PC-9 (cell line): Measurements from ENCODE around the gene FUT8. TPM values are rescaled to one million over a fixed set of nuclear protein-coding genes. Genes with fewer than 3 reads are reported as not detected.
A peak's percentile ranks its signal among the peaks of the same experiment; 100 is the strongest.
"Not testable (repeated sequence)": the region's sequence is repeated elsewhere in the genome, so short reads cannot be mapped to it uniquely, and the experiment has no call there.

Source experiments
- BruUV-seq: library from RNA; stranded (reverse); fragments of 400-500 nt; replicated peaks from 2 replicates; lab custom pipeline; 2021; lab: Mats Ljungman, UMichigan
- CTCF ChIA-PET: fragments of 300-600 bp; sonication (Branson Sonifier 250); formaldehyde crosslinking; loops from one replicate; lab custom pipeline; 2022; ENCODE audit warnings: antibody characterized with exemption; lab: Charles Lee
- POLR2A ChIA-PET: fragments of 300-600 bp; sonication (Branson Sonifier 250); formaldehyde crosslinking; loops from one replicate; lab custom pipeline; 2022; ENCODE audit warnings: antibody characterized with exemption; ENCODE audit not compliant: unreplicated experiment; lab: Charles Lee
- DNase-seq, 2 experiments: peaks; one replicate each; pipeline versions ENCODE4 v3.0.0 to v3.0.0-alpha.2; 2015 to 2022; ENCODE audit warnings: mixed read lengths in 1 of 2
- H2AFZ ChIP-seq: fragments of 200-600 bp; sonication (generic); 2 replicates; pipeline ENCODE4 v1.8.1; 2017; ENCODE audit warnings: antibody characterized with exemption
- H3F3A ChIP-seq: fragments of 200-600 bp; sonication (generic); 2 replicates; pipeline ENCODE4 v1.8.1; 2017; ENCODE audit warnings: antibody characterized with exemption, mild to moderate bottlenecking, low read depth; ENCODE audit not compliant: insufficient read depth
- H3K27ac ChIP-seq: fragments of 200-600 bp; sonication (generic); 2 replicates; pipeline ENCODE4 v1.6.1; 2016; ENCODE audit warnings: mixed run types
- H3K27me3 ChIP-seq: fragments of 200-600 bp; sonication (generic); 2 replicates; pipeline ENCODE4 v1.6.1; 2016; ENCODE audit warnings: low read depth, mixed run types; ENCODE audit not compliant: insufficient read depth
- H3K36me3 ChIP-seq: fragments of 200-600 bp; sonication (generic); 2 replicates; pipeline ENCODE4 v1.6.1; 2016; ENCODE audit warnings: low read depth, mixed run types
- H3K4me1 ChIP-seq: fragments of 200-600 bp; sonication (generic); replicated peaks from 2 replicates; pipeline ENCODE4 v1.6.1; 2016; ENCODE audit warnings: mixed run types; ENCODE audit not compliant: insufficient read depth
- H3K4me2 ChIP-seq: fragments of 200-600 bp; sonication (generic); 2 replicates; pipeline ENCODE4 v1.6.1; 2017; ENCODE audit warnings: mixed run types
- H3K4me3 ChIP-seq: fragments of 200-600 bp; sonication (generic); 2 replicates; pipeline ENCODE4 v1.6.1; 2016; ENCODE audit warnings: mixed run types
- H3K79me2 ChIP-seq: fragments of 200-600 bp; sonication (generic); 2 replicates; pipeline ENCODE4 v1.6.1; 2017; ENCODE audit warnings: low read depth, mixed run types
- H3K9me2 ChIP-seq: fragments of 200-600 bp; sonication (generic); 2 replicates; pipeline ENCODE4 v1.8.1; 2017; ENCODE audit warnings: mild to moderate bottlenecking; ENCODE audit not compliant: insufficient read depth
- H3K9me3 ChIP-seq: fragments of 200-600 bp; sonication (generic); 2 replicates; pipeline ENCODE4 v1.8.1; 2016; ENCODE audit warnings: low read depth; ENCODE audit not compliant: insufficient read depth
- H4K20me1 ChIP-seq: fragments of 200-600 bp; sonication (generic); 2 replicates; pipeline ENCODE4 v1.8.1; 2017; ENCODE audit not compliant: insufficient read depth
- CTCF ChIP-seq: fragments of 200-600 bp; sonication (generic); conservative IDR thresholded peaks from 2 replicates; pipeline ENCODE4 v1.6.1; 2017; ENCODE audit warnings: mixed run types, antibody characterized with exemption, mild to moderate bottlenecking, moderate library complexity
- EZH2 ChIP-seq: fragments of 200-600 bp; sonication (generic); IDR thresholded peaks from 2 replicates; pipeline ENCODE4 v1.8.0; 2017; ENCODE audit warnings: antibody characterized with exemption, low read depth
- intact Hi-C: fragments of 100-400 bp; cut with micrococcal nuclease; formaldehyde crosslinking; loops from one replicate; pipeline ENCODE4 v1.10.0; 2022; ENCODE audit not compliant: unreplicated experiment
- total RNA-seq: library from RNA; stranded (reverse); gene quantifications from 2 replicates; pipeline ENCODE4 v1.2.3, GENCODE V29; 2021

Gene FUT8
- total RNA-seq, 1 experiment from 2014 or later: 134 TPM

- Histone ChIP-seq H4K20me1 (peaks cover 20% of the 10 kb centered on the region), H3K9me2 (no peaks in the 10 kb centered on the region), H3K36me3 (peaks cover 34% of the 10 kb centered on the region), H3K27ac (no peak overlapping the region), H2AFZ (no peak overlapping the region), H3K4me1 (peaks cover 25% of the 10 kb centered on the region), H3K9me3 (no peaks in the 10 kb centered on the region), H3K27me3 (no peaks in the 10 kb centered on the region), H3K4me2 (no peak overlapping the region), H3K4me3 (no peak overlapping the region), H3F3A (peaks cover 38% of the 10 kb centered on the region), H3K79me2 (peaks cover 100% of the 10 kb centered on the region)
- CTCF ChIA-PET: interaction anchor here (0.6 to 1.5 kb wide), 3 partner anchors 9 to 1345 kb away, joined by 3 to 7 read pairs (median 4); no protein-coding TSS in a partner anchor
- POLR2A ChIA-PET: interaction anchor here (0.5 to 0.7 kb wide), 2 partner anchors 81 to 91 kb away, joined by 3 read pairs; no protein-coding TSS in a partner anchor
- no TSS peak for BruUV-seq
- TF ChIP-seq EZH2: no peak
- TF ChIP-seq CTCF: no peak
- no peak for DNase-seq
- intact Hi-C loops: loop anchor here (5.0 kb wide), 1 partner anchor 183 kb away; no protein-coding TSS in a partner anchor
Measured at GRCh38 chr14:65424531-65424930, 12.0 kb downstream of the FUT8 start.

DNA sequence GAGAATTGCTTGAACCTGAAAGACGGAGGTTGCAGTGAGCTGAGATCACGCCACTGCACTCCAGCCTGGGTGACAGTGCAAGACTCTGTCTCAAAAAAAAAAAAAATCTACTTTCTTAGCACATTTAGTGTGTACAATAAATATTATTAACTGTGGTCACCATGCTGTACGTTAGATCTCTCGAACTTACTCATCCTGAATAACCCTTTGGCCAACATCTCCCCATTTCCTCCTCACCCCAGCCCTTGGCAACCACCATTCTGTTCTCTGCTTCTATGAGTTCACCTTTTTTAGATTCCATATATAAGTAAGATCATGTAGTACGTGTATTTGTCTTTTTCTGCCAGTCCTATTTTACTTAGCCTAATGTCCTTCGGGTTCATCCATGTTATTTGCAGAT, 13.4 kb downstream of the FUT8 start:
- peaks cover 20% of the 10 kb centered on the region for H4K20me1 ChIP-seq
- DNase-seq: no peak
- H2AFZ ChIP-seq: no peak overlapping the region
- no peak overlapping the region for H3K4me3 ChIP-seq
- peaks cover 100% of the 10 kb centered on the region for H3K79me2 ChIP-seq
- TF ChIP-seq CTCF: no peak
- no peak overlapping the region for H3K4me2 ChIP-seq
- no peaks in the 10 kb centered on the region for H3K9me2 ChIP-seq
- H3K36me3 ChIP-seq: peaks cover 30% of the 10 kb centered on the region
- no peaks in the 10 kb centered on the region for H3K27me3 ChIP-seq
- H3K27ac ChIP-seq: no peak overlapping the region
- H3K4me1 ChIP-seq: peaks cover 14% of the 10 kb centered on the region
- peaks cover 38% of the 10 kb centered on the region for H3F3A ChIP-seq
- ChIA-PET CTCF (no interaction called here), POLR2A (no interaction called here)
- intact Hi-C loops: no loop called here
- H3K9me3 ChIP-seq: no peaks in the 10 kb centered on the region
- BruUV-seq: no TSS peak

DNA sequence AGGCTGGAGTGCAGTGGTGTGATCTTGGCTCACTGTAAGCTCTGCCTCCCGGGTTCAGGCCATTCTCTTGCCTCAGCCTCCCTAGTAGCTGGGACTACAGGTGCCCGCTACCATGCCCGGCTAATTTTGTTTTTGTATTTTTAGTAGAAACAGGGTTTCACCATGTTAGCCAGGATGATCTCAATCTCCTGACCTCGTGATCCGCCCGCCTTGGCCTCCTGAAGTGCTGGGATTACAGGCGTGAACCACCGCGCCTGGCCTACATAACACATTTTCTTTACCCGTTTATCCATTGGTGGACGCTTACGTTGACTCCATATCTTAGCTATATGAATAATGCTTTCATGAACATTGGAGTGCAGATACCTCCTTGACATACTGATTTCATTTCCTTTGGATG, 14.4 kb downstream of the FUT8 start:
- CTCF ChIA-PET: not testable (repeated sequence)
- H3K79me2 ChIP-seq: peaks cover 98% of the 10 kb centered on the region
- POLR2A ChIA-PET: interaction anchor here (0.6 kb wide), 1 partner anchor 91 kb away, joined by 6 read pairs; no protein-coding TSS in a partner anchor

DNA sequence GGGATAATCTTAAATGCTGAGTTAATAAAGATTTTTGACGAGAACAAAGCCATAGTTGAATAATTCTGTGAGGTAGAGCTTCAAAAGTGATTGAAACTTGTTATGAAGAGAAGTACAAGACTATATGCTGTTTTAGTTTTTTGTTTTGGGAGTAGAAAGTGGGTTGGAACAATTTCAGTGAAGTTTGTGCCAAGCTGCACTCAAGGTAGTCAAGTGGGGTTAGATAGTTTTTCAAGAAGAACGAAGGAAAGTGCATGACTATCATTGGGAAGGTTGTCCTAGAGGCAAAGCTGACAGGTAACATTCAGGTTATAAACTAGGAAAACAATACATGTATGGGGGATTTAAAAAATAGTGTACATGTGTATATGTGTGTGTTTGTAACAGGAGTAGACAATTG, 16.2 kb downstream of the FUT8 start:
- CTCF ChIA-PET: no interaction called here
- intact Hi-C loops: no loop called here

More for the DNA sequence above, 14.4 kb downstream of the FUT8 start:
- H3K27me3 ChIP-seq, BruUV-seq, H3K4me3 ChIP-seq, H3K9me3 ChIP-seq, H3K9me2 ChIP-seq, H3K4me1 ChIP-seq, DNase-seq, intact Hi-C loops, H3K4me2 ChIP-seq, H2AFZ ChIP-seq, H3K27ac ChIP-seq: not testable (repeated sequence)
- Histone ChIP-seq H3K36me3 (peaks cover 30% of the 10 kb centered on the region), H4K20me1 (peaks cover 18% of the 10 kb centered on the region), H3F3A (peaks cover 37% of the 10 kb centered on the region)

More for the DNA sequence above, 16.2 kb downstream of the FUT8 start:
- Histone ChIP-seq H3K9me2 (no peaks in the 10 kb centered on the region), H3K4me1 (peaks cover 9% of the 10 kb centered on the region; the same call in 1 of the 2 replicates), H3K27me3 (no peaks in the 10 kb centered on the region), H4K20me1 (peaks cover 12% of the 10 kb centered on the region), H3K9me3 (no peaks in the 10 kb centered on the region), H3K4me3 (no peak overlapping the region), H3K4me2 (no peak overlapping the region), H3F3A (peaks cover 41% of the 10 kb centered on the region), H2AFZ (no peak overlapping the region), H3K36me3 (peaks cover 27% of the 10 kb centered on the region), H3K27ac (peak overlapping the region; percentile 27), H3K79me2 (peaks cover 98% of the 10 kb centered on the region)
- no peak for TF ChIP-seq CTCF
- TF ChIP-seq EZH2: no peak
- POLR2A ChIA-PET: no interaction called here
- no peak for DNase-seq
- no TSS peak for BruUV-seq
